H1 (cell line): Measurements from ENCODE around the gene ZPR1. TPM values are rescaled to one million over a fixed set of nuclear protein-coding genes. Genes with fewer than 3 reads are reported as not detected.

ENCODE experiments used
- CTCF ChIA-PET: fragments of 300-600 bp; sonication (Branson Sonifier 250); formaldehyde crosslinking; loops from one replicate; lab custom pipeline; 2021; ENCODE audit not compliant: partially characterized antibody; lab: Charles Lee
- POLR2A ChIA-PET: fragments of 300-600 bp; sonication (Branson Sonifier 250); formaldehyde crosslinking; loops from one replicate; lab custom pipeline; 2021; ENCODE audit warnings: inconsistent platforms; ENCODE audit not compliant: partially characterized antibody; lab: Charles Lee
- DNase-seq, 2 experiments: peaks; one replicate each; pipeline versions ENCODE4 v3.0.0 to v3.0.0-alpha.2; 2010 to 2022; ENCODE audit warnings: low spot score in 2 of 2, low read depth in 1 of 2, mixed read lengths in 1 of 2
- FAIRE-seq: peaks from 2 replicates; lab custom pipeline; 2011; peaks lifted over from hg19 to GRCh38; lab: Jason Lieb, UNC
- H2AFZ ChIP-seq: 2 replicates; pipeline ENCODE4 v1.8.1; 2012; ENCODE audit warnings: low read length, inconsistent platforms
- H2AK5ac ChIP-seq: 2 replicates; pipeline ENCODE4 v1.6.1; 2013; ENCODE audit warnings: low read depth, low read length
- H2BK120ac ChIP-seq: replicated peaks from 2 replicates; pipeline ENCODE3; 2013; ENCODE audit warnings: low read depth, low read length, inconsistent platforms
- H2BK12ac ChIP-seq: 2 replicates; pipeline ENCODE4 v1.6.1; 2013; ENCODE audit warnings: low read depth, low read length
- H2BK15ac ChIP-seq: 2 replicates; pipeline ENCODE4 v1.6.1; 2013; ENCODE audit warnings: low read length
- H2BK20ac ChIP-seq: 2 replicates; pipeline ENCODE4 v1.6.1; 2013; ENCODE audit warnings: low read length
- H2BK5ac ChIP-seq: 2 replicates; pipeline ENCODE4 v1.6.1; 2013; ENCODE audit warnings: low read depth, low read length
- H3K14ac ChIP-seq: 2 replicates; pipeline ENCODE4 v1.6.1; 2013; ENCODE audit warnings: inconsistent platforms; ENCODE audit not compliant: insufficient read length
- H3K18ac ChIP-seq: 2 replicates; pipeline ENCODE4 v1.6.1; 2013; ENCODE audit warnings: low read length; ENCODE audit errors: extremely low read depth
- H3K23ac ChIP-seq: 2 replicates; pipeline ENCODE4 v1.6.1; 2013; ENCODE audit warnings: inconsistent platforms; ENCODE audit not compliant: insufficient read length
- H3K23me2 ChIP-seq: 2 replicates; pipeline ENCODE4 v1.6.1; 2013; ENCODE audit warnings: low read depth, low read length
- H3K27ac ChIP-seq: 2 replicates; pipeline ENCODE4 v1.6.1; 2011; ENCODE audit warnings: low read depth, low read length, inconsistent platforms
- H3K27me3 ChIP-seq, 4 experiments: replicated peaks in 1 of 4; 1 replicate in 1 of 4; 2 replicates in 3 of 4; pipeline versions ENCODE4 v1.6.1 to v1.8.1; 2011 to 2013; ENCODE audit warnings: low read length in 3 of 4, mild to moderate bottlenecking in 3 of 4, inconsistent platforms in 2 of 4, mixed read lengths in 2 of 4, moderate library complexity in 1 of 4; ENCODE audit not compliant: control insufficient read depth in 3 of 4, insufficient read depth in 3 of 4; ENCODE audit errors: extremely low read depth in 1 of 4
- H3K36me3 ChIP-seq, 4 experiments: 2 replicates each; pipeline versions ENCODE4 v1.6.1 to v1.8.1; 2011 to 2013; ENCODE audit warnings: mild to moderate bottlenecking in 4 of 4, low read length in 3 of 4, moderate library complexity in 2 of 4, control low read depth in 1 of 4, inconsistent platforms in 1 of 4; ENCODE audit not compliant: insufficient read depth in 4 of 4, control insufficient read depth in 2 of 4
- H3K4ac ChIP-seq: replicated peaks from 2 replicates; pipeline ENCODE3; 2013; ENCODE audit warnings: low read length, low read depth, mixed read lengths, inconsistent platforms; ENCODE audit not compliant: insufficient read length
- H3K4me1 ChIP-seq, 4 experiments: replicated peaks in 1 of 4; 1 replicate in 1 of 4; 2 replicates in 3 of 4; pipeline versions ENCODE4 v1.6.1 to v1.8.1; 2011 to 2013; ENCODE audit warnings: low read length in 3 of 4, inconsistent platforms in 2 of 4, mixed read lengths in 1 of 4; ENCODE audit not compliant: insufficient read depth in 4 of 4, control insufficient read depth in 3 of 4
- H3K4me2 ChIP-seq, 2 experiments: 2 replicates each; pipeline versions ENCODE4 v1.6.1 to v1.8.1; 2011 to 2013; ENCODE audit warnings: low read depth in 2 of 2, low read length in 2 of 2, control low read depth in 1 of 2, inconsistent platforms in 1 of 2, mild to moderate bottlenecking in 1 of 2; ENCODE audit not compliant: insufficient read depth in 1 of 2
- H3K4me3 ChIP-seq, 4 experiments: fragments of 200-600, 300-600 bp in 1 of 4; sonication (generic), shearing (Covaris generic), sonication (Bioruptor Twin) in 1 of 4; 2 replicates each; pipeline versions ENCODE4 v1.5.1 to v1.8.1; 2011 to 2016; ENCODE audit warnings: low read length in 4 of 4, low read depth in 3 of 4, control low read depth in 2 of 4, inconsistent platforms in 2 of 4, mild to moderate bottlenecking in 2 of 4, mixed read lengths in 1 of 4, moderate library complexity in 1 of 4; ENCODE audit not compliant: insufficient read depth in 2 of 4; ENCODE audit errors: extremely low read depth in 1 of 4
- H3K56ac ChIP-seq: replicated peaks from 2 replicates; pipeline ENCODE3; 2013; ENCODE audit warnings: low read depth, mild to moderate bottlenecking, mixed read lengths, low read length, inconsistent platforms; ENCODE audit not compliant: insufficient read length
- H3K79me1 ChIP-seq: 2 replicates; pipeline ENCODE4 v1.6.1; 2013; ENCODE audit warnings: low read depth, low read length, control low read depth
- H3K79me2 ChIP-seq, 2 experiments: 2 replicates each; pipeline versions ENCODE4 v1.6.1 to v1.8.1; 2012 to 2013; ENCODE audit warnings: low read length in 2 of 2, mild to moderate bottlenecking in 2 of 2, inconsistent platforms in 1 of 2; ENCODE audit not compliant: insufficient read depth in 2 of 2, control insufficient read depth in 1 of 2
- H3K9ac ChIP-seq, 4 experiments: replicated peaks in 1 of 4; 1 replicate in 1 of 4; 2 replicates in 3 of 4; pipeline versions ENCODE4 v1.6.1 to v1.8.1; 2011 to 2013; ENCODE audit warnings: low read depth in 3 of 4, low read length in 3 of 4, control low read depth in 2 of 4, mild to moderate bottlenecking in 2 of 4, moderate library complexity in 2 of 4, inconsistent platforms in 1 of 4; ENCODE audit errors: extremely low read depth in 1 of 4
- H3K9me3 ChIP-seq, 2 experiments: 2 replicates each; pipeline versions ENCODE4 v1.6.1 to v1.8.1; 2012 to 2013; ENCODE audit warnings: mild to moderate bottlenecking in 2 of 2, moderate library complexity in 2 of 2, control low read depth in 1 of 2, inconsistent platforms in 1 of 2, low read depth in 1 of 2, low read length in 1 of 2, mixed read lengths in 1 of 2; ENCODE audit not compliant: insufficient read depth in 2 of 2
- H4K20me1 ChIP-seq, 2 experiments: replicated peaks in 1 of 2; 2 replicates each; pipeline versions ENCODE3 to v1.8.1; 2011 to 2013; ENCODE audit warnings: inconsistent platforms in 2 of 2, low read length in 2 of 2, mild to moderate bottlenecking in 1 of 2; ENCODE audit not compliant: insufficient read depth in 2 of 2, control insufficient read depth in 1 of 2
- H4K5ac ChIP-seq: 2 replicates; pipeline ENCODE4 v1.6.1; 2013; ENCODE audit warnings: low read length, low read depth, mixed read lengths, inconsistent platforms; ENCODE audit not compliant: insufficient read length
- H4K8ac ChIP-seq: 2 replicates; pipeline ENCODE4 v1.8.0; 2013; ENCODE audit warnings: mild to moderate bottlenecking, moderate library complexity, low read length, inconsistent platforms; ENCODE audit not compliant: insufficient read depth; ENCODE audit errors: extremely low read depth
- H4K91ac ChIP-seq: replicated peaks from 2 replicates; pipeline ENCODE3; 2013; ENCODE audit warnings: low read length, mixed read lengths, inconsistent platforms; ENCODE audit not compliant: insufficient read length
- CBX8 ChIP-seq: fragments of 300-800, 300-1000 bp; sonication (generic); IDR thresholded peaks from 2 replicates; pipeline ENCODE4 v1.7.1; 2016; ENCODE audit warnings: low read depth, low read length, borderline replicate concordance
- CHD2 ChIP-seq: IDR thresholded peaks from 2 replicates; pipeline ENCODE4 v1.6.1; 2012; ENCODE audit warnings: low read length, improper control_type of control experiment
- KDM4A ChIP-seq: IDR thresholded peaks from one replicate; pipeline ENCODE4 v1.7.1; 2012; ENCODE audit warnings: low read depth, mild to moderate bottlenecking, moderate library complexity, low read length, inconsistent platforms; ENCODE audit not compliant: severe bottlenecking
- POU5F1 ChIP-seq: IDR thresholded peaks from 2 replicates; pipeline ENCODE4 v1.6.1; 2011; ENCODE audit warnings: low read depth, mild to moderate bottlenecking, low read length, moderate library complexity
- SIX5 ChIP-seq: IDR thresholded peaks from 2 replicates; pipeline ENCODE4 v1.6.1; 2011; ENCODE audit warnings: mild to moderate bottlenecking, low read depth, low read length
- SP1 ChIP-seq: IDR thresholded peaks from 2 replicates; pipeline ENCODE4 v1.6.1; 2011; ENCODE audit warnings: low read depth, low read length
- SP2 ChIP-seq: IDR thresholded peaks from 2 replicates; pipeline ENCODE4 v1.6.1; 2012; ENCODE audit warnings: mild to moderate bottlenecking, low read length, inconsistent platforms
- SUZ12 ChIP-seq: fragments of 200-600 bp; sonication (generic); IDR thresholded peaks from 2 replicates; pipeline ENCODE4 v1.6.1; 2012; ENCODE audit warnings: mild to moderate bottlenecking, inconsistent platforms, low read length, moderate library complexity, mixed read lengths
- TEAD4 ChIP-seq: IDR thresholded peaks from 2 replicates; pipeline ENCODE4 v1.6.1; 2012; ENCODE audit warnings: low read depth, low read length, inconsistent platforms, mixed read lengths
- YY1 ChIP-seq: IDR thresholded peaks from 2 replicates; pipeline ENCODE4 v1.6.1; 2011; ENCODE audit warnings: low read depth, mild to moderate bottlenecking, low read length
- WGBS, 2 experiments: shearing (Covaris generic) in 1 of 2; methylation state at CpG; one replicate each; pipeline versions ENCODE4 v1.1.6 to v1.1.7; 2013 to 2015; ENCODE audit warnings: low lambda C conversion rate in 2 of 2, mixed read lengths in 2 of 2, inconsistent platforms in 1 of 2, low coverage in 1 of 2, missing lambda C conversion rate in 1 of 2; ENCODE audit not compliant: insufficient replicate concordance in 2 of 2, insufficient coverage in 1 of 2, insufficient read length in 1 of 2; ENCODE audit errors: extremely low coverage in 1 of 2, missing lambda C conversion rate in 1 of 2; 5-methylcytosine and 5-hydroxymethylcytosine counted together
- polyA plus RNA-seq, 7 experiments: library from polyadenylated mRNA; depleted of rRNA in 3 of 7; stranded (reverse) in 5 of 7; unstranded in 2 of 7; fragments of >200 nt in 5 of 7; fragments of 200-250 nt in 2 of 7; gene quantifications; 1 replicate in 5 of 7; 2 replicates in 1 of 7; 4 replicates in 1 of 7; pipeline versions ENCODE4 v1.2.1 to v1.2.3, GENCODE V29; 2011 to 2013; ENCODE audit warnings: missing spikeins in 2 of 7, mixed read lengths in 2 of 7
- total RNA-seq: library from RNA; stranded (reverse); fragmentation: NEBNext Ultra II Directional; extraction: Animal tissue kit (Norgen Biotek cat#: 25700); gene quantifications from 2 replicates; pipeline ENCODE4 v1.2.1, GENCODE V29; 2021
- TF ChIP-seq, protein P1 (sequence below): IDR thresholded peaks from 2 replicates; pipeline ENCODE4 v1.6.1; 2012; ENCODE audit warnings: inconsistent platforms
- TF ChIP-seq, protein P2 (sequence below), 3 experiments: IDR thresholded peaks; 1 replicate in 2 of 3; 2 replicates in 1 of 3; pipeline versions ENCODE4 v1.5.1 to v1.6.1; 2011; ENCODE audit warnings: low read length in 3 of 3, mild to moderate bottlenecking in 3 of 3, inconsistent platforms in 2 of 3, low read depth in 1 of 3, moderate library complexity in 1 of 3; ENCODE audit not compliant: insufficient read depth in 1 of 3; ENCODE audit errors: control extremely low read depth in 1 of 3

Gene ZPR1
- total and polyA plus RNA-seq, 2 of the 8 experiments (the other 6 are each of a cell fraction or from before 2014, with no cell fraction given) = 36.7 to 70.5 TPM

DNA sequence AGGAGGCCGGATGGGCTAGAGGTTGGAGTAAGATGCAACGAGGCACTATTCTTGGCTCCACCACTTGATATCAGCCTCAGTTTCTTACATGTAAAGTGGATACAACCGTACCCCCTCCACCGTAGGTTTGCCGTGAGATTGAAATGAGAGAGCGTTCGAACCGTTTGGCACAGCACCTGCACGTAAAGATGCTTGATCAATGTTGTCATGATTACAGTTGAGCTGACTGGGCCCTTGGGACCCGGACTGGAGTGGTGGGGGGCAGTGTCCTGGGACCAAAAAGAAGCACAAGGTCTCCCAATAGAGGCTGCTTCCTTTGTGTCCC is 45.6 kb upstream of the ZPR1 start:
- H2BK20ac ChIP-seq = no peak overlapping the region
- DNase-seq (no peak), FAIRE-seq (no peak)
- H3K4me1 ChIP-seq = peaks cover 0 to 24% (median 4%) of the 10 kb centered on the region in 4 experiments; a peak in 5 of 7 replicates
- CTCF ChIA-PET = interaction anchor here (0.6 to 12.2 kb wide), 7 partner anchors 8 to 307 kb away, joined by 3 to 237 read pairs (median 6); partner anchors contain the start of genes APOA4, APOA5 and ZPR1
- H2AFZ ChIP-seq = no peak overlapping the region
- H3K9ac ChIP-seq = no peak overlapping the region
- POLR2A ChIA-PET = interaction anchor here (1.0 to 2.9 kb wide), 2 partner anchors 40 to 311 kb away, joined by 3 to 16 read pairs; partner anchors contain the start of gene PAFAH1B2
- H3K4ac ChIP-seq = no peak overlapping the region
- no peak overlapping the region for H2BK120ac ChIP-seq
- no peaks in the 10 kb centered on the region for H3K36me3 ChIP-seq
- WGBS, 2 experiments = 82% methylated on average over 10 of the region's 10 CpGs; no CpG with 5 or more reads in 1 of the 2 experiments
- H4K20me1 ChIP-seq = no peaks in the 10 kb centered on the region
- no peaks in the 10 kb centered on the region for H3K79me2 ChIP-seq
- H3K23ac ChIP-seq = no peak overlapping the region
- H4K5ac ChIP-seq = no peak overlapping the region
- no peak overlapping the region for H2BK12ac ChIP-seq
- no peak overlapping the region for H2BK5ac ChIP-seq
- peaks cover 3% of the 10 kb centered on the region; the same call in 1 of the 2 replicates for H3K23me2 ChIP-seq
- peak overlapping the region; percentile 7; the same call in 1 of the 2 replicates for H4K8ac ChIP-seq
- H3K27ac ChIP-seq = no peak overlapping the region
- TF ChIP-seq CBX8 (no peak), CHD2 (no peak), KDM4A (no peak), SP2 (no peak), YY1 (no peak), POU5F1 (no peak), SP1 (no peak), TEAD4 (no peak), SIX5 (no peak), SUZ12 (no peak)
- TF ChIP-seq, protein P1, sequence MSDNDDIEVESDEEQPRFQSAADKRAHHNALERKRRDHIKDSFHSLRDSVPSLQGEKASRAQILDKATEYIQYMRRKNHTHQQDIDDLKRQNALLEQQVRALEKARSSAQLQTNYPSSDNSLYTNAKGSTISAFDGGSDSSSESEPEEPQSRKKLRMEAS = no peak
- TF ChIP-seq, protein P2, sequence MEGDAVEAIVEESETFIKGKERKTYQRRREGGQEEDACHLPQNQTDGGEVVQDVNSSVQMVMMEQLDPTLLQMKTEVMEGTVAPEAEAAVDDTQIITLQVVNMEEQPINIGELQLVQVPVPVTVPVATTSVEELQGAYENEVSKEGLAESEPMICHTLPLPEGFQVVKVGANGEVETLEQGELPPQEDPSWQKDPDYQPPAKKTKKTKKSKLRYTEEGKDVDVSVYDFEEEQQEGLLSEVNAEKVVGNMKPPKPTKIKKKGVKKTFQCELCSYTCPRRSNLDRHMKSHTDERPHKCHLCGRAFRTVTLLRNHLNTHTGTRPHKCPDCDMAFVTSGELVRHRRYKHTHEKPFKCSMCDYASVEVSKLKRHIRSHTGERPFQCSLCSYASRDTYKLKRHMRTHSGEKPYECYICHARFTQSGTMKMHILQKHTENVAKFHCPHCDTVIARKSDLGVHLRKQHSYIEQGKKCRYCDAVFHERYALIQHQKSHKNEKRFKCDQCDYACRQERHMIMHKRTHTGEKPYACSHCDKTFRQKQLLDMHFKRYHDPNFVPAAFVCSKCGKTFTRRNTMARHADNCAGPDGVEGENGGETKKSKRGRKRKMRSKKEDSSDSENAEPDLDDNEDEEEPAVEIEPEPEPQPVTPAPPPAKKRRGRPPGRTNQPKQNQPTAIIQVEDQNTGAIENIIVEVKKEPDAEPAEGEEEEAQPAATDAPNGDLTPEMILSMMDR (IDR thresholded peaks at IDR 0.05; ENCODE audit: control extremely low read depth in 1 of 3, insufficient read depth in 1 of 3, low read depth in 1 of 3, low read length in 3 of 3) = no peak
- no peak overlapping the region for H3K14ac ChIP-seq
- no peak overlapping the region for H2BK15ac ChIP-seq
- H2AK5ac ChIP-seq = 0 out of 2 replicates have a peak overlapping the region, but pooled peaks have one; percentile 24
- no peak overlapping the region for H3K4me2 ChIP-seq
- no peaks in the 10 kb centered on the region for H3K79me1 ChIP-seq
- no peaks in the 10 kb centered on the region; a peak in 1 of 4 replicates for H3K9me3 ChIP-seq
- H3K27me3 ChIP-seq = peaks cover 0 to 7% (median 5%) of the 10 kb centered on the region in 4 experiments; a peak in 3 of 7 replicates
- H3K18ac ChIP-seq = no peak overlapping the region
- no peak overlapping the region for H3K56ac ChIP-seq
- no peak overlapping the region for H4K91ac ChIP-seq
- H3K4me3 ChIP-seq = no peak overlapping the region
